MG63 (cell line): Measurements from ENCODE around the gene TROAP. TPM values are rescaled to one million over a fixed set of nuclear protein-coding genes. Genes with fewer than 3 reads are reported as not detected.
A peak's percentile ranks its signal among the peaks of the same experiment; 100 is the strongest.
"Not testable (repeated sequence)": the region's sequence is repeated elsewhere in the genome, so short reads cannot be mapped to it uniquely, and the experiment has no call there.

Experiments
- DNase-seq: peaks from one replicate; pipeline ENCODE4 v3.0.0-alpha.2; 2020
- H3K27me3 ChIP-seq: fragments of 250-450 bp; sonication (Bioruptor Pico); 2 replicates; pipeline ENCODE4 v1.5.1; 2020; ENCODE audit warnings: mild to moderate bottlenecking, moderate library complexity
- H3K36me3 ChIP-seq: fragments of 250-450 bp; sonication (Bioruptor Pico); 2 replicates; pipeline ENCODE4 v1.5.1; 2020; ENCODE audit warnings: mild to moderate bottlenecking, moderate library complexity
- H3K4me3 ChIP-seq: fragments of 250-450 bp; sonication (Bioruptor Pico); 2 replicates; pipeline ENCODE4 v1.5.1; 2020; ENCODE audit warnings: mild to moderate bottlenecking, moderate library complexity
- H3K9me3 ChIP-seq: fragments of 250-450 bp; sonication (Bioruptor Pico); 2 replicates; pipeline ENCODE4 v1.5.1; 2020; ENCODE audit warnings: mild to moderate bottlenecking, moderate library complexity
- total RNA-seq: library from RNA; depleted of rRNA; stranded (reverse); fragments of >200 nt; shearing (Covaris generic); gene quantifications from 2 replicates; pipeline ENCODE4 v1.2.3, GENCODE V29; 2014; ENCODE audit warnings: low replicate concordance

Gene TROAP
- total RNA-seq, 1 experiment from 2014 or later, result 24.3 TPM

DNA sequence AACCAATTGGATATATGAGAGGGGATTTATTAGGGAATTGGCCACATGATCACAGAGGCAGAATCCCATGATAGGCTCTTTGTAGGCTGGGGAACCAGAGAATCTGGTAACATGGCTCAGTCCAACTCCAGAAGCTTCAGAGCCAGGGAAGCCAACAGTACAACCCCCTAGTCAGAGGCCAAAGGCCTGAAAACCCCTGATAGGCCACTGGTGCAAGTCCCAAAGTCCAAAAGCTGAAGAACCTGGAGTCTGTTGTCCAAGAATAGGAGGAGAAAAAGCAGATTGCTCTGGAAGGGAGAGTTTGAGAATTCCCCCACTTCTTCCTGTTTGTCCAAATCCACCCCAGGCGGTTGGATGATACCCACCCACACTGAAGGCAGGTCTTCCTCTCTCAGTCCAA, 8.2 kb upstream of the TROAP start:
- Histone ChIP-seq H3K36me3 (no peaks in the 10 kb centered on the region), H3K4me3 (no peak overlapping the region), H3K9me3 (no peaks in the 10 kb centered on the region), H3K27me3 (no peaks in the 10 kb centered on the region)
- DNase-seq, result no peak

DNA sequence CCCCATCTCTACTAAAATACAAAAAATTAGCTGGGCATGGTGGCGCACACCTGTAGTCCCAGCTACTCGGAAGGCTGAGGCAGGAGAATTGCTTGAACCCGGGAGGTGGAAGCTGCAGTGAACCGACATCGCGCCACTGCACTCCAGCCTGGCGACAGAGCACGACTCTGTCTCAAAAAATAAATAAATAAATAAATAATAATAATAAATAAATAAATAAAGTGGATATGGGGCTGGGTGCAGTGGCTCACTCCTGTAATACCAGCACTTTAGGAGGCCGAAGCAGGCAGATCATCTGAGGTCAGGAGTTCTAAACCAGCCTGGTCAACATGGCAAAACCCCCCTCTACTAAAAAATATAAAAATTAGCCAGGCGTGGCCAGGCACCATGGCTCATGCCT, 5.9 kb upstream of the TROAP start:
- not testable (repeated sequence) for DNase-seq, H3K9me3 ChIP-seq, H3K27me3 ChIP-seq, H3K4me3 ChIP-seq, H3K36me3 ChIP-seq

DNA sequence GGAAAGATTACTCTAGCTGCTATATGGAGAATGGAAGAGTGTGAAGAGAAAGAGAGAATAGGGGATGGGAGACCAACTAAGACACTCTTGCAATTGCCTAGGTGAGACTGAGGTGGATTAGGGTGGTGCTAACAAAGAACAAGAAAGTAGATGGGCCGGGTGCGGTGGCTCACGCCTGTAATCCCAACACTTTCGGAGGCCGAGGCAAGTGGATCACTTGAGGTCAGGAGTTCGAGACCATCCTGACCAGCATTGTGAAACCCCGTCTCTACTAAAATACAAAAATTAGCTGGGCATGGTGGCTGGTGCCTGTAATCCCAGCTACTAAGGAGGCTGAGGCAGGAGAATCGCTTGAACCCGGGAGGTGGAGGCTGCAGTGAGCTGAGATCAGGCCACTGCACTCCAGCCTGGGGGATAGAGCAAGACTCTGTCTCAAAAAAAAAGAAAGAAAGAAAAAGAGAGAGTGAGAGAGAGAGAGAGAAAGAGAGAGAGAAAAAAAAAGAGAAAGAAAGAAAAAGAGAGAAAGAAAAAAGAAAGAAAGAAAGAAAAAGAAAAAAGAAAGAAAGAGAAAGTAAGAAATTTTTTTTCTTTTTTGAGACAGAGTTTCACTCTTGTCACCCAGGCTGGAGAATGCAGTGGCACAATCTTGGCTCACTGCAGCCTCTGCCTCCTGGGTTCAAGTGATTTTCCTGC, 2.5 kb upstream of the TROAP start:
- not testable (repeated sequence) for DNase-seq, H3K4me3 ChIP-seq, H3K9me3 ChIP-seq, H3K27me3 ChIP-seq
- peaks cover 14% of the 10 kb centered on the region for H3K36me3 ChIP-seq

DNA sequence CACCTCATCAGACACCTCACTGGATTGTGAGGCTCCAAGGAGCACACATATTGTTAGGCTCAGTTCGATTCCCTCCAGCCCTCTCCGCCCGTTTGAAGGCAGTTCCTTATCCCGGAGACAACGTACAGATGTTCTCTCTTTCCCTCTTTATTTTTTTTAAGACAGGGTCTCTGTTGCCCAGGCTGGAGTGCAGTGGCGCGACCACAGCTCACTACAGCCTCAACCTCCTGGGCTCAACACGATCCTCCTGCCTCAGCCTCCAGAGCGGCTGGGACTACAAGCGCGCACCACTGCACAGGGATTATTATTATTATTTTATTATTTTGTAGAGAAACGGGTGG, 718 bp upstream of the TROAP start:
- H3K9me3 ChIP-seq, result no peaks in the 10 kb centered on the region
- H3K36me3 ChIP-seq, result peaks cover 31% of the 10 kb centered on the region
- no peaks in the 10 kb centered on the region for H3K27me3 ChIP-seq
- no peak for DNase-seq
- H3K4me3 ChIP-seq, result peak overlapping the region; percentile 61

DNA sequence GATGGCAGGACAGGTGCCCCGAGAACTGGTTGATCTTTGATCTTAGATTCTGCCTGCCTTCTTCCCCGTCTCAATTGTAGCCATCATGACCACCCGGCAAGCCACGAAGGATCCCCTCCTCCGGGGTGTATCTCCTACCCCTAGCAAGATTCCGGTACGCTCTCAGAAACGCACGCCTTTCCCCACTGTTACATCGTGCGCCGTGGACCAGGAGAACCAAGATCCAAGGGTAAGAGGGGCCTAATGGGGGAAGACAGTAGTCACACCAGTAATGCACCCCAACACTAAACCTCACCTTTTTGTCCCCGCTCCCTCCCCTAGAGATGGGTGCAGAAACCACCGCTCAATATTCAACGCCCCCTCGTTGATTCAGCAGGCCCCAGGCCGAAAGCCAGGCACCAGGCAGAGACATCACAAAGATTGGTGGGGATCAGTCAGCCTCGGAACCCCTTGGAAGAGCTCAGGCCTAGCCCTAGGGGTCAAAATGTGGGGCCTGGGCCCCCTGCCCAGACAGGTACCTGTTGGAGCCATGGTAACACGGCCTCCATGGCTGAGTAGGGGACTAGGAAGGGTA, 556 bp downstream of the TROAP start:
- H3K9me3 ChIP-seq, result no peaks in the 10 kb centered on the region
- no peak for DNase-seq
- peak overlapping the region; percentile 61 for H3K4me3 ChIP-seq
- no peaks in the 10 kb centered on the region for H3K27me3 ChIP-seq
- H3K36me3 ChIP-seq, result peaks cover 35% of the 10 kb centered on the region

DNA sequence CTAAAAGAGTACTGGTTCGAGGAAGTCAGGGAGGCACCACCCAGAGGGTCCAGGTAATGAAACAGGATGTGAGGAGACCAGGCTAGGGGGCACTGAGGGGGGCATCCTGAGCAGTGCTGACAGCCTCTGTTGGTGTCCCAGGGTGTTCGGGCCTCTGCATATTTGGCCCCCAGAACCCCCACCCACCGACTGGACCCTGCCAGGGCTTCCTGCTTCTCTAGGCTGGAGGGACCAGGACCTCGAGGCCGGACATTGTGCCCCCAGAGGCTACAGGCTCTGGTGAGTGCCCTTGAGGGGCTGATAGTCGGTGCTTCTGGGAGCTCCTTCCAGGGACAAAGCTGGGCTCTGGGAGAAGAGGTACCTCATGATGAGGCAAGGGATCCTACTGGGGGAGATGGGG, 2.6 kb downstream of the TROAP start:
- Histone ChIP-seq H3K9me3 (no peaks in the 10 kb centered on the region), H3K27me3 (no peaks in the 10 kb centered on the region), H3K4me3 (no peak overlapping the region), H3K36me3 (peaks cover 48% of the 10 kb centered on the region)
- no peak for DNase-seq

DNA sequence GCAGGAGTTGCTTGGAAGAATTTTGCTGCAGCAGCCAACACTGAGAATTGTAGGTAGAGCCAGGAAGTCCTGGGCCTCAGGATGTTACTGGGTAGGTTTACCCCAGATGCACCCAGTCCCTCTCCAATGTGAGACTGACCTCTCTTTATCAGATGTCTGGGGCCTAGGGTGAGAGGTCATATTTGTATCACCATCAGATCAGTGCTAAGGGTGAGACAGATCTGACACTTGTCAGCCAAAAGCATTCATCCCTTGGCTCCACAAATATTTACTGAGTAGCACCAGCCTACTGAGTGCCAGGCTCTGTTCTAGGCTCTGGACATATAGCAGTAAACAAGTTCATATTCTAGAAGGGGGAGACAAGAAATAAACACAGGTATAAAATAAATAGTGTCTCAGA, 4.3 kb downstream of the TROAP start:
- DNase-seq, result no peak
- Histone ChIP-seq H3K36me3 (peaks cover 53% of the 10 kb centered on the region), H3K27me3 (no peaks in the 10 kb centered on the region), H3K4me3 (no peak overlapping the region), H3K9me3 (no peaks in the 10 kb centered on the region)

DNA sequence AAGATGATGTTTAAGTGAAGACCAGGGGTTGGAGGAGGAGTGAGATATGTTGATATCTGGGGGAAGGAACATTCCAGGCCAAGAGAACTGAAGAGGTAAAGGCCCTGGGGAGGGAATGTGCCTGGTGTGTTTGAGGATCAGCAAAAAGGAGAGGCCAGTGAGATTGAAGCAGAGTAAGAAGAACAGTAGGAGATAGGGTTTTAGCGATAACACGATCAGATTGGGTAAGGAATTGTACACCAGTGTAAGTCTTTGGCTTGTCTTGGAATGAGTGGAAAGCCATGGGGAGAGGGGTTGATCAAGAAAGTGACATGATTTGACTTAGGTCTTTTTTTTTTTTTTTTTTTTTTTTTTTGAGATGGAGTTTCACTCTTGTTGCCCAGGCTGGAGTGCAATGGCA, 4.8 kb downstream of the TROAP start:
- no peak for DNase-seq
- Histone ChIP-seq H3K4me3 (no peak overlapping the region), H3K27me3 (no peaks in the 10 kb centered on the region), H3K9me3 (no peaks in the 10 kb centered on the region), H3K36me3 (peaks cover 53% of the 10 kb centered on the region)

DNA sequence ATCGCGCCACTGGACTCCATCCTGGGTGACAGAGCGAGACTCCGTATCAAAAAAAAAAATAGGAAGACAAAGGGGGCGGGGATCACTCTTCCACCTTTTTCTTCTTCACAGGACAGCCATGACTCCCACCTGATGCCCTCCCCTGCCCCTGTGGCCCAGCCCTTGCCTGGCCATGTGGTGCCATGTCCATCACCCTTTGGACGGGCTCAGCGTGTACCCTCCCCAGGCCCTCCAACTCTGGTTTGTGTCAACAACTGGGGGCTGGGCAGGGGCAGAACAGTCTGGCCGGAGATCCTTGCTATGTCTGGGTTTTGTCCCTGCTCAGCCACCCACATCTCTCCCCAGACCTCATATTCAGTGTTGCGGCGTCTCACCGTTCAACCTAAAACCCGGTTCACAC, 5.8 kb downstream of the TROAP start:
- Histone ChIP-seq H3K4me3 (no peak overlapping the region), H3K27me3 (no peaks in the 10 kb centered on the region), H3K9me3 (no peaks in the 10 kb centered on the region), H3K36me3 (peaks cover 52% of the 10 kb centered on the region)
- DNase-seq, result no peak

DNA sequence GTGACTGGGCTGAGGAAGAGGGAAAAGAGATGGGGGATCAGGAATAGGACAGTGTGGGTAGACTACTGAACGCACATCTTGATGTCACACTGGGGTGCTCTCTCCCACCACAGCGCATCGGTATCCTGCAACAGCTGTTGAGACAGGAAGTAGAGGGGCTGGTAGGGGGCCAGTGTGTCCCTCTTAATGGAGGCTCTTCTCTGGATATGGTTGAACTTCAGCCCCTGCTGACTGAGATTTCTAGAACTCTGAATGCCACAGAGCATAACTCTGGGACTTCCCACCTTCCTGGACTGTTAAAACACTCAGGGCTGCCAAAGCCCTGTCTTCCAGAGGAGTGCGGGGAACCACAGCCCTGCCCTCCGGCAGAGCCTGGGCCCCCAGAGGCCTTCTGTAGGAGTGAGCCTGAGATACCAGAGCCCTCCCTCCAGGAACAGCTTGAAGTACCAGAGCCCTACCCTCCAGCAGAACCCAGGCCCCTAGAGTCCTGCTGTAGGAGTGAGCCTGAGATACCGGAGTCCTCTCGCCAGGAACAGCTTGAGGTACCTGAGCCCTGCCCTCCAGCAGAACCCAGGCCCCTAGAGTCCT, 7.1 kb downstream of the TROAP start:
- Histone ChIP-seq H3K27me3 (no peaks in the 10 kb centered on the region), H3K36me3 (peaks cover 44% of the 10 kb centered on the region), H3K4me3 (no peak overlapping the region), H3K9me3 (no peaks in the 10 kb centered on the region)
- no peak for DNase-seq

DNA sequence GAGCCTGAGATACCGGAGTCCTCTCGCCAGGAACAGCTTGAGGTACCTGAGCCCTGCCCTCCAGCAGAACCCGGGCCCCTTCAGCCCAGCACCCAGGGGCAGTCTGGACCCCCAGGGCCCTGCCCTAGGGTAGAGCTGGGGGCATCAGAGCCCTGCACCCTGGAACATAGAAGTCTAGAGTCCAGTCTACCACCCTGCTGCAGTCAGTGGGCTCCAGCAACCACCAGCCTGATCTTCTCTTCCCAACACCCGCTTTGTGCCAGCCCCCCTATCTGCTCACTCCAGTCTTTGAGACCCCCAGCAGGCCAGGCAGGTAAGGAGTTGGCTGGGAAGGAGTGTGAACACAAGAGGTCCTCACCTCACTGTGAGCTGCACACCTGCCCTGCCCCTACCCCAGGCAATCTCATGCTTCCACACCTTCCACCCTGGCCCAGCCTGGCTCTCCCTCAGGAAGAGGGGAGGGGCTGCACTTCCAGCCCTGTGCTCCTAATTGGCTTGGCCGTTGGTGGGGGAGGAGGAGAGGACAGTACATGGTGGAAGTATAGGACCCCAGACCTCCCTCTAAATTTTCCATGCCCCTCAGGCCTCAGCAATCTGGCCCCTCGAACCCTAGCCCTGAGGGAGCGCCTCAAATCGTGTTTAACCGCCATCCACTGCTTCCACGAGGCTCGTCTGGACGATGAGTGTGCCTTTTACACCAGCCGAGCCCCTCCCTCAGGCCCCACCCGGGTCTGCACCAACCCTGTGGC, 7.8 kb downstream of the TROAP start:
- no peak for DNase-seq
- H3K9me3 ChIP-seq, result no peaks in the 10 kb centered on the region
- no peak overlapping the region for H3K4me3 ChIP-seq
- H3K36me3 ChIP-seq, result peaks cover 37% of the 10 kb centered on the region
- H3K27me3 ChIP-seq, result no peaks in the 10 kb centered on the region

DNA sequence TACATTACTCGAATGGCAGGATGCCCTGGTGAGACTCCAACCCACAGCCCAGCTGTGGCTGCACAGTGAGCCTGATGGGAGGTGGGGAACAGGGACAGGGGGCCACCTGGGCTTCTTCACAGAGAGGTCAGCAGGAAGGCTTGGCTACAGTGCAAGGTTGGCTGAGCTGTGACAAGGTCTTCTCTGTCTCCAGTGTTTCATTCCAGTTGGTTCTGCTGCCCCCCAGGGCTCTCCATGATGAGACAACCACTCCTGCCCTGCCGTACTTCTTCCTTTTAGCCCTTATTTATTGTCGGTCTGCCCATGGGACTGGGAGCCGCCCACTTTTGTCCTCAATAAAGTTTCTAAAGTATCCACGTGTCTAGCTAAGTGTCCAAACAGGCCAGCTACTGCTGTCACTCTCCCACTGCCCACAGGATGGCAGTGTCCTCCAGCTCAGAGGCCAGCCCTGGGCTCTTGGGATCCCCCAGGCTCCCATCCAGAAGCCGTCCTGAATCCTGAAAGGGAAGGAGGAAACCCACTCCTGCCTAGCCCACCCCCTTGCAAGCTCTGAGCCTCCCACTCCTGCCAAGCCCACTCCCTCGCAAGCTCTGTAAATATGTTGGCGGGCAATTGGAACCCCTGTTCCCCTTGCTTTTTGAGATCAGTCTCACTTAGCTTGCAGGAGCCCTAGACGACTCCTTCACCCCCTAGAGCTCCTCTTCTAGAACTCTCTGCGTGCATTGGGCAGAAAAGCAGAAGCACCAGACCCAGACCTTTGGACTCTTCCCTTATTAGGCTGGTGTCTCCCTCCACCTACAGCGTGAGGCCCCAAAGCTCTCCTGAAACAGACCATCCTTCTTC, 8.5 kb downstream of the TROAP start:
- H3K9me3 ChIP-seq, result no peaks in the 10 kb centered on the region
- DNase-seq, result peak; percentile 43
- no peaks in the 10 kb centered on the region for H3K27me3 ChIP-seq

DNA sequence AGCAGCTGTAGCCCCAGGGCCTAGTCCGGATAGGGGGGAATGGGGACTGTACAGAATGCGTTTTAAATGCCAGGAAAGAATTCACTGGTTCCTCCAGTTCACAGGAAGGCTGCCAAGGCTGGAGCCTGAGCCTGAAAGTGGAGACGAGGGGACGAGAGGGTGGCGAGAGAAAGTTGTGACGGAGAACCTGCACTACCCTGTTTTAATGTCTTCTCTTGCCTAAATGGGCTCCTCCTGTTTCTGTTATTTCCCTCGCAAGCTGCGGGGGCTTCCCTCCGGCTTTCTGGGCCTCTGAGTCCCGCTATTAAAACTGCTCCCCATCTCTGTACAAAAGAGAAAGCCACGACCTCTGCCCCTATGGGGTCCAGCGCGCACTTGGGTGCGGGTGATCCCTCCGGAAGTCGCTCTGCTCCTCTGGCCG, 9.4 kb downstream of the TROAP start:
- peaks cover 22% of the 10 kb centered on the region for H3K36me3 ChIP-seq
- no peak for DNase-seq
- H3K27me3 ChIP-seq, result no peaks in the 10 kb centered on the region
- no peaks in the 10 kb centered on the region for H3K9me3 ChIP-seq
- no peak overlapping the region for H3K4me3 ChIP-seq

More for the DNA sequence above, 8.5 kb downstream of the TROAP start:
- H3K4me3 ChIP-seq, result no peak overlapping the region
- H3K36me3 ChIP-seq, result peaks cover 29% of the 10 kb centered on the region

DNA sequence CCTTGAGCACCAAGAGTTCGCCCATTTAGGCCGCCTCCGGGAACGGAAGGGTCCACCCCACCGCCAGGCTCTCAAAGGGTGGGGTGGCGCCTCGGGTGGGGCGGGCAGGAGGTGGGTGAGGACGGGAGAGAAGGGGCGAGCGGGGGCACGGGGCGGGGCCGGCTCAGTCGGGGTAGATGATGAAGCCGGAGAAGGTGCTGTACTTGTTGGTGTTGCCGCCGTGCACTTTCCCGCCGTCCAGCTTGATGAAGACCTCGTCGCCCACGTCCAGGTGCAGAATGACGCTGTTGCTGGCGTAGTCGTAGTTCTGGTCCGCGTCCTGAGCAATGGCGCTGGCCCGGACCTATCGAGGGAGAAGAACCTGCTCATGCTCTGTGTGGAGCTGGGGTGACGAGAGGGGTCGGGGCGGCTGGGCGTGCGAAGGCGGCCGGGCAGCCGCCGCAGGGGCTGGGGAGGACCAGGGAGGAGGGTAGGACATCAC, 9.9 kb downstream of the TROAP start:
- DNase-seq, result no peak
- H3K4me3 ChIP-seq, result no peak overlapping the region

DNA sequence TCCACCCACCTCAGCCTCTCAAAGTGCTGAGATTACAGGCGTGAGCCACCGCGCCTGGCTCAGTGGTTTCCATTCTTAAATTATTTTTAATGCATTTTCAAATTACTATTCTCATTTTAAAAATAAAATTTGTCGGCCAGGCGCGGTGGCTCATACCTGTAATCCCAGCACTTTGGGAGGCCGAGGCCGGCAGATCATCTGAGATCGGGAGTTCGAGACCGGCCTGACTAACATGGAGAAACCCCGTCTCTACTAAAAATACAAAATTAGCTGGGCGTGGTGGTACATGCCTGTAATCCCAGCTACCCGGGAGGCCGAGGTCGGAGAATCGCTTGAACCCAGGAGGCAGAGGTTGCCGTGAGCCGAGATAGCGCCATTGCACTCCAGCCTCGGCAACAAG, 10.7 kb downstream of the TROAP start:
- H3K36me3 ChIP-seq, result peaks cover 18% of the 10 kb centered on the region
- H3K27me3 ChIP-seq, H3K4me3 ChIP-seq, DNase-seq, H3K9me3 ChIP-seq: not testable (repeated sequence)

More for the DNA sequence above, 9.9 kb downstream of the TROAP start:
- H3K36me3 ChIP-seq, result peaks cover 22% of the 10 kb centered on the region
- no peaks in the 10 kb centered on the region for H3K27me3 ChIP-seq
- H3K9me3 ChIP-seq, result no peaks in the 10 kb centered on the region

DNA sequence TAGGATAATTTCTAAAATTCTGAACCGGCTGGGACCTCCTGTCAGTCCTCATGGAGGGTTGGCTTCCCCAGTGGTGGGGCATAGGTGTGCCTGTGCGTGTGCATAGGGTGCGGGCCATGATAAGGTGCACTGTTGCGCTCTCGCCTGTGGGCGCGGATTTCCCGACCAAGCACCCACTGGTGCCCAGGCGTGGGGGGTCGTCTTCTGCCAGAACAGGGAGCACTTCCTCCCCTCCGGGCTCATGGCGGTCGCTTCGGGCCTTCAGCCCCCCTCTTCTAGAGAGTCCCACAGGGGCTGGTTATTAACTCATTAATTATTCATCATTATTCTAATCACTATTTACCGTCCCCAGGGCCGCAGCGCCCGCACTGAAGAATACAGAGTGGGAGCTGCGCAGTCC, 11.2 kb downstream of the TROAP start:
- Histone ChIP-seq H3K9me3 (no peaks in the 10 kb centered on the region), H3K4me3 (no peak overlapping the region), H3K36me3 (peaks cover 17% of the 10 kb centered on the region), H3K27me3 (no peaks in the 10 kb centered on the region)
- DNase-seq, result no peak

DNA sequence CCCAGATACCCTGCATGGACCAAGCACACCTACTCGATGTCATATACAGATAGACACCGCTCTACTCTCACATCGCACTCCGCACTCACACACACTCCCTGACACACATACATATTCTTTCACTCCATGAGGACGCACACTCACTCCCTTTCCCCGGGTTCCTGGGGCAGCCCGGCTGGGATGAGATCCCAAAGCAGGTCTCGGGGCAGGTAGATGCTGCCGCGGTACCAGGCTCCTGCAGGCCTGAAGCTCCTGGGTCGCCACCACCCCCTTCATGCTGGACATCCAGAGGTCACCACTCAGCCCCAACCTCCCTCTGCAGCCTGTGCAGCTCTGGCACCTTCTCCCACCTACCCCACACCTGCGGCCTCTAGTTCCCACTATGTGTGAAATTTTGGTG, 11.6 kb downstream of the TROAP start:
- H3K36me3 ChIP-seq, result peaks cover 12% of the 10 kb centered on the region
- no peaks in the 10 kb centered on the region for H3K9me3 ChIP-seq
- no peak overlapping the region for H3K4me3 ChIP-seq
- no peak for DNase-seq
- H3K27me3 ChIP-seq, result no peaks in the 10 kb centered on the region
